Neural cell (in vitro differentiated cells): ENCODE results near the gene TOP2B. TPM values are rescaled to one million over a fixed set of nuclear protein-coding genes. Genes with fewer than 3 reads are reported as not detected.

Source experiments
- H2AFZ ChIP-seq: fragments of 200-600, 300-800 bp; sonication (generic), shearing (Covaris generic); 2 replicates; pipeline ENCODE4 v1.6.0; 2014; ENCODE audit warnings: low read depth, mild to moderate bottlenecking, antibody characterized with exemption, low read length, moderate library complexity
- H3F3A ChIP-seq: fragments of 200-600 bp; shearing (Covaris generic); 2 replicates; pipeline ENCODE4 v1.6.1; 2016; ENCODE audit warnings: mild to moderate bottlenecking, moderate library complexity, mixed read lengths, antibody characterized with exemption, low read length; ENCODE audit not compliant: insufficient read depth, poor library complexity, severe bottlenecking
- H3K27ac ChIP-seq: fragments of 200-600, 300-800 bp; sonication (generic), shearing (Covaris generic); 2 replicates; pipeline ENCODE4 v1.5.1; 2014; ENCODE audit warnings: mild to moderate bottlenecking, low read length, moderate library complexity
- H3K27me3 ChIP-seq: fragments of 300-800, 200-600 bp; sonication (generic), shearing (Covaris generic); 2 replicates; pipeline ENCODE4 v1.6.0; 2014; ENCODE audit warnings: mild to moderate bottlenecking, low read depth, low read length, moderate library complexity; ENCODE audit not compliant: insufficient read depth
- H3K36me3 ChIP-seq: fragments of 300-800, 200-600 bp; sonication (generic), shearing (Covaris generic); 2 replicates; pipeline ENCODE4 v1.5.1; 2014; ENCODE audit warnings: mild to moderate bottlenecking, antibody characterized with exemption, low read length, moderate library complexity; ENCODE audit not compliant: insufficient read depth
- H3K4me2 ChIP-seq: fragments of 300-800, 200-600 bp; sonication (generic), shearing (Covaris generic); 2 replicates; pipeline ENCODE4 v1.6.0; 2014; ENCODE audit warnings: mild to moderate bottlenecking, low read length
- H3K4me3 ChIP-seq: fragments of 300-800, 200-600 bp; sonication (generic), shearing (Covaris generic); 2 replicates; pipeline ENCODE4 v1.5.1; 2014; ENCODE audit warnings: mild to moderate bottlenecking, low read length, moderate library complexity
- H3K79me2 ChIP-seq: fragments of 200-600 bp; shearing (Covaris generic); replicated peaks from 2 replicates; pipeline ENCODE4 v1.6.0; 2014; ENCODE audit warnings: mild to moderate bottlenecking, low read length, moderate library complexity; ENCODE audit not compliant: insufficient read depth
- H3K9ac ChIP-seq: fragments of 300-800, 200-600 bp; sonication (generic), shearing (Covaris generic); 2 replicates; pipeline ENCODE4 v1.6.1; 2016; ENCODE audit warnings: mild to moderate bottlenecking, low read length, mixed read lengths
- H3K9me2 ChIP-seq: fragments of 200-600 bp; shearing (Covaris generic); 2 replicates; pipeline ENCODE4 v1.6.1; 2016; ENCODE audit warnings: mild to moderate bottlenecking, low read length, mixed read lengths; ENCODE audit not compliant: insufficient read depth
- H3K9me3 ChIP-seq: fragments of 200-600, 300-800 bp; sonication (generic), shearing (Covaris generic); 2 replicates; pipeline ENCODE4 v1.6.1; 2016; ENCODE audit warnings: mild to moderate bottlenecking, mixed run types, low read length, moderate library complexity, mixed read lengths
- H4K20me1 ChIP-seq: fragments of 200-600 bp; shearing (Covaris generic); 2 replicates; pipeline ENCODE4 v1.6.1; 2016; ENCODE audit warnings: mild to moderate bottlenecking, mixed run types; ENCODE audit not compliant: insufficient read depth
- EP300 ChIP-seq: fragments of 450-650 bp; conservative IDR thresholded peaks from 2 replicates; pipeline ENCODE4 v1.6.1; 2014; ENCODE audit warnings: antibody characterized with exemption, mild to moderate bottlenecking, moderate library complexity; ENCODE audit not compliant: poor library complexity, severe bottlenecking
- EZH2 ChIP-seq: fragments of 200-600, 300-800 bp; shearing (Covaris generic), sonication (generic); IDR thresholded peaks from 2 replicates; pipeline ENCODE4 v1.6.1; 2014; ENCODE audit warnings: antibody characterized with exemption, low read length, borderline replicate concordance, mild to moderate bottlenecking; ENCODE audit not compliant: insufficient read depth, poor library complexity, severe bottlenecking
- MXI1 ChIP-seq: fragments of 450-650 bp; conservative IDR thresholded peaks from 2 replicates; pipeline ENCODE4 v1.6.1; 2014; ENCODE audit warnings: antibody characterized with exemption, mild to moderate bottlenecking; ENCODE audit not compliant: poor library complexity, severe bottlenecking
- POLR2AphosphoS5 ChIP-seq: IDR thresholded peaks from 2 replicates; pipeline ENCODE4 v1.6.1; 2012
- RAD21 ChIP-seq: fragments of 450-650 bp; conservative IDR thresholded peaks from 2 replicates; pipeline ENCODE4 v1.6.1; 2014; ENCODE audit warnings: antibody characterized with exemption, mild to moderate bottlenecking, moderate library complexity
- SMC3 ChIP-seq: fragments of 450-650 bp; conservative IDR thresholded peaks from 2 replicates; pipeline ENCODE4 v1.6.1; 2014; ENCODE audit warnings: antibody characterized with exemption, mild to moderate bottlenecking, moderate library complexity; ENCODE audit not compliant: poor library complexity
- TAF1 ChIP-seq: IDR thresholded peaks from 2 replicates; pipeline ENCODE4 v1.6.1; 2012; ENCODE audit warnings: low read depth
- polyA plus RNA-seq: library from polyadenylated mRNA; depleted of rRNA; stranded (reverse); fragments of >200 nt; gene quantifications from 2 replicates; pipeline ENCODE4 v1.2.3, GENCODE V29; 2014
- TF ChIP-seq, protein P1 (sequence below): fragments of 450-650 bp; IDR thresholded peaks from 2 replicates; pipeline ENCODE4 v1.5.1; 2014; ENCODE audit warnings: antibody characterized with exemption, mild to moderate bottlenecking, moderate library complexity; ENCODE audit not compliant: poor library complexity, severe bottlenecking
- TF ChIP-seq, protein P2 (sequence below): IDR thresholded peaks from 2 replicates; pipeline ENCODE4 v1.6.1; 2012; ENCODE audit warnings: borderline replicate concordance

TOP2B gene
- polyA plus RNA-seq, 1 donor from 2014 or later = 440 TPM

DNA sequence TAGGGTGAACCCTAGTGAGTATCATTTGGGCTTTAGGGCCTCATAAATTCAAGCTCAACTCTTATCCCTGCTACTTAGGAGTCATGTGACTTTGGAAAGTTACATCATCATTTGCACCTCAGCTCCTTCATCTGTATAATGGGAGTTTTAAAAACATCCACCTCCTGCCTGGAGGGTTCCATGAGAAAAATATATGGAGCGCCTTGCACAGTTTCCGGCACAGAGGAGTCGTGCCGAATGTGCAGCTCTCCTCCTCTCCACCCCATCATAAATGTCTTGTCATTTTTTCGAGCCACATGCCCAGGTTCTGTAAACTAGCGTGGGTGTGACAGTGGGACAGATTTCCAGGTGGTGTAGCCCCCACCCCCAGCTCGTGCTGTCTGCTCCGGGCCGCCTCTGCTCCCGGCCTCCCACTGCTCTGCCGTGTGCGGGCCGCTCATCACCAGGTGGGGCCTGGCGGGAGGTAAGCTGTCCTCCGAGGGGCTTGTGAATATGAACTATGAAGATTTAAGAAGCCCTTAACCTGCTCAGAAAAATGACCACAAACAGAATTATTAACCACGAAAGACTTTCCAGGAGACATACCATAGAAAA is 90.4 kb downstream of the TOP2B start:
- TF ChIP-seq, protein P1, sequence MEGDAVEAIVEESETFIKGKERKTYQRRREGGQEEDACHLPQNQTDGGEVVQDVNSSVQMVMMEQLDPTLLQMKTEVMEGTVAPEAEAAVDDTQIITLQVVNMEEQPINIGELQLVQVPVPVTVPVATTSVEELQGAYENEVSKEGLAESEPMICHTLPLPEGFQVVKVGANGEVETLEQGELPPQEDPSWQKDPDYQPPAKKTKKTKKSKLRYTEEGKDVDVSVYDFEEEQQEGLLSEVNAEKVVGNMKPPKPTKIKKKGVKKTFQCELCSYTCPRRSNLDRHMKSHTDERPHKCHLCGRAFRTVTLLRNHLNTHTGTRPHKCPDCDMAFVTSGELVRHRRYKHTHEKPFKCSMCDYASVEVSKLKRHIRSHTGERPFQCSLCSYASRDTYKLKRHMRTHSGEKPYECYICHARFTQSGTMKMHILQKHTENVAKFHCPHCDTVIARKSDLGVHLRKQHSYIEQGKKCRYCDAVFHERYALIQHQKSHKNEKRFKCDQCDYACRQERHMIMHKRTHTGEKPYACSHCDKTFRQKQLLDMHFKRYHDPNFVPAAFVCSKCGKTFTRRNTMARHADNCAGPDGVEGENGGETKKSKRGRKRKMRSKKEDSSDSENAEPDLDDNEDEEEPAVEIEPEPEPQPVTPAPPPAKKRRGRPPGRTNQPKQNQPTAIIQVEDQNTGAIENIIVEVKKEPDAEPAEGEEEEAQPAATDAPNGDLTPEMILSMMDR = no peak
- TF ChIP-seq EZH2 = no peak
- TF ChIP-seq EP300 = no peak
- TF ChIP-seq, protein P2, sequence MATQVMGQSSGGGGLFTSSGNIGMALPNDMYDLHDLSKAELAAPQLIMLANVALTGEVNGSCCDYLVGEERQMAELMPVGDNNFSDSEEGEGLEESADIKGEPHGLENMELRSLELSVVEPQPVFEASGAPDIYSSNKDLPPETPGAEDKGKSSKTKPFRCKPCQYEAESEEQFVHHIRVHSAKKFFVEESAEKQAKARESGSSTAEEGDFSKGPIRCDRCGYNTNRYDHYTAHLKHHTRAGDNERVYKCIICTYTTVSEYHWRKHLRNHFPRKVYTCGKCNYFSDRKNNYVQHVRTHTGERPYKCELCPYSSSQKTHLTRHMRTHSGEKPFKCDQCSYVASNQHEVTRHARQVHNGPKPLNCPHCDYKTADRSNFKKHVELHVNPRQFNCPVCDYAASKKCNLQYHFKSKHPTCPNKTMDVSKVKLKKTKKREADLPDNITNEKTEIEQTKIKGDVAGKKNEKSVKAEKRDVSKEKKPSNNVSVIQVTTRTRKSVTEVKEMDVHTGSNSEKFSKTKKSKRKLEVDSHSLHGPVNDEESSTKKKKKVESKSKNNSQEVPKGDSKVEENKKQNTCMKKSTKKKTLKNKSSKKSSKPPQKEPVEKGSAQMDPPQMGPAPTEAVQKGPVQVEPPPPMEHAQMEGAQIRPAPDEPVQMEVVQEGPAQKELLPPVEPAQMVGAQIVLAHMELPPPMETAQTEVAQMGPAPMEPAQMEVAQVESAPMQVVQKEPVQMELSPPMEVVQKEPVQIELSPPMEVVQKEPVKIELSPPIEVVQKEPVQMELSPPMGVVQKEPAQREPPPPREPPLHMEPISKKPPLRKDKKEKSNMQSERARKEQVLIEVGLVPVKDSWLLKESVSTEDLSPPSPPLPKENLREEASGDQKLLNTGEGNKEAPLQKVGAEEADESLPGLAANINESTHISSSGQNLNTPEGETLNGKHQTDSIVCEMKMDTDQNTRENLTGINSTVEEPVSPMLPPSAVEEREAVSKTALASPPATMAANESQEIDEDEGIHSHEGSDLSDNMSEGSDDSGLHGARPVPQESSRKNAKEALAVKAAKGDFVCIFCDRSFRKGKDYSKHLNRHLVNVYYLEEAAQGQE = no peak
- TF ChIP-seq POLR2AphosphoS5 = no peak
- TF ChIP-seq TAF1 = no peak
- no peak for TF ChIP-seq SMC3
- no peak for TF ChIP-seq MXI1
- no peak for TF ChIP-seq RAD21
- Histone ChIP-seq H3K9me3 (no peaks in the 10 kb centered on the region), H3K36me3 (no peaks in the 10 kb centered on the region), H3K4me2 (no peak overlapping the region), H3K79me2 (no peaks in the 10 kb centered on the region), H3F3A (no peaks in the 10 kb centered on the region), H3K4me3 (no peak overlapping the region), H3K9ac (no peak overlapping the region), H3K27me3 (no peaks in the 10 kb centered on the region), H2AFZ (no peak overlapping the region), H3K9me2 (no peaks in the 10 kb centered on the region), H3K27ac (no peak overlapping the region), H4K20me1 (no peaks in the 10 kb centered on the region)

DNA sequence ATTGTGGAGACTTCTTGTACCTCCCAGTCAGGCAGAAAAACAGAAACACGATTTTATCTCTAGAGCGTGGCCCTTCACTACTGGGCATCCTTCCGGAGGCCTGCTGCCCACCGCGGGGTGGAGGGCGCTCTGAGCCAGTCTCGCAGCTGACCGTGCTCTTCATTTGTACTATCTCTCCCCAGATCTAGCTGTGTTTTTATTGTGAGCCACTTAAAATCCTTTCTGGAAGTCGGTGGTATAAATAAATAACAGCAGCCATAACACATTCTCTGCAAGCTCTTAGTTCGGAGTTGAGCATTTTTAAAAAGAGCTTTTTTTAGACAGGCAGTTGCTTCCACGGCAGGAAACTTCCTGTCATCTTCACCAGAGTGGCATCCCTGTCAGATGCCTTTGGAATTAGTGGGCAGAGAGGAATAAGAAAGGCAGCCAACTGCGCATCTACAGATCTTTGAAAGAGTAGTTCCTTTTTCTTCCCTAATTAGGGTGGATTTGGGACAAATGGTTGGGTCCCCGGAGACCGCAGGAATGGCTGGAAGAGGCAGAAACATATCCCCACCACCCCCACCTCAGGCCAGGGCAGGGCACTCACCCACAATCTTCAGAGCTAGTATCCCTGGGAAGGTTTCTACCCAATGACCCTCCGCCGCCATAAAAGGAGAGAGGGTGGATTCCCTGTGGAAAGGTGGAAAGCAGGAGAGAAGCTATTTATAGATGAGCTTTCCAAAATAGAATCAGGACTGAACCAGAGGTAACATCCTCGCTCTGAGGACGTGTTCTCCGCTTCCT is 91.1 kb downstream of the TOP2B start:
- no peak overlapping the region for H3K9ac ChIP-seq
- TF ChIP-seq EZH2 (no peak), RAD21 (no peak)
- TF ChIP-seq, protein P2 = no peak
- H3K79me2 ChIP-seq = no peaks in the 10 kb centered on the region
- H3F3A ChIP-seq = no peaks in the 10 kb centered on the region
- no peak overlapping the region for H2AFZ ChIP-seq
- no peaks in the 10 kb centered on the region for H3K9me3 ChIP-seq
- no peaks in the 10 kb centered on the region for H3K36me3 ChIP-seq
- H3K27ac ChIP-seq = no peak overlapping the region
- no peaks in the 10 kb centered on the region for H3K27me3 ChIP-seq
- H3K9me2 ChIP-seq = no peaks in the 10 kb centered on the region
- H3K4me2 ChIP-seq = no peak overlapping the region
- H4K20me1 ChIP-seq = no peaks in the 10 kb centered on the region
- H3K4me3 ChIP-seq = no peak overlapping the region
